ENCODE data around the gene LY6G6C.

The LY6G6C gene

GRCh38 chr6:31725502-31726350 lies 4.2 kb upstream of the LY6G6C start:
- peaks cover 35% of the 10 kb centered on the region for H3K4me1 ChIP-seq (ENCODE audit: insufficient read depth, low read length, severe bottlenecking)
- 0 out of 2 replicates have a peak, but pooled peaks cover under 1% of the 10 kb centered on the region for H3K27me3 ChIP-seq (ENCODE audit: insufficient read depth, low read length)
- no peak overlapping the region for H3K9ac ChIP-seq (ENCODE audit: low read length)
- no peaks in the 10 kb centered on the region for H3K9me2 ChIP-seq (ENCODE audit: low read depth, low read length)
- no peak overlapping the region for H3K27ac ChIP-seq (ENCODE audit: low read depth, low read length, poor library complexity, severe bottlenecking)
- no peak overlapping the region for H3K4me3 ChIP-seq (ENCODE audit: low read depth, low read length, poor library complexity, severe bottlenecking)
- H4K20me1 ChIP-seq (ENCODE audit: insufficient read depth, low read length), result no peaks in the 10 kb centered on the region
- peaks cover 11% of the 10 kb centered on the region for H3F3A ChIP-seq (ENCODE audit: insufficient read depth, low read length)
- H3K4me2 ChIP-seq (ENCODE audit: low read length), result no peak overlapping the region
- H2AFZ ChIP-seq (ENCODE audit: low read length), result no peak overlapping the region
- no peak for TF ChIP-seq CTCF (IDR thresholded peaks at IDR 0.05; ENCODE audit: low read length)
- no peak for TF ChIP-seq EZH2 (IDR thresholded peaks at IDR 0.05; ENCODE audit: borderline replicate concordance, low read length)
- H3K9me3 ChIP-seq (ENCODE audit: low read length), result no peaks in the 10 kb centered on the region
- no peaks in the 10 kb centered on the region for H3K79me2 ChIP-seq (ENCODE audit: insufficient read depth, low read length)
- peaks cover 13% of the 10 kb centered on the region for H3K36me3 ChIP-seq (ENCODE audit: insufficient read depth, low read length)

- H3K4me3 ChIP-seq (ENCODE audit: low read depth, low read length, poor library complexity, severe bottlenecking), result no peak overlapping the region
- H3K27ac ChIP-seq (ENCODE audit: low read depth, low read length, poor library complexity, severe bottlenecking), result no peak overlapping the region
Measured at GRCh38 chr6:31723980-31724691, 2.6 kb upstream of the LY6G6C start.

More at GRCh38 chr6:31723980-31724691, 2.6 kb upstream of the LY6G6C start:
- Histone ChIP-seq H3K9me2 (ENCODE audit: low read depth, low read length) (no peaks in the 10 kb centered on the region), H3K9me3 (ENCODE audit: low read length) (no peaks in the 10 kb centered on the region), H3K4me1 (ENCODE audit: insufficient read depth, low read length, severe bottlenecking) (peaks cover 28% of the 10 kb centered on the region), H3K4me2 (ENCODE audit: low read length) (no peak overlapping the region), H3K9ac (ENCODE audit: low read length) (no peak overlapping the region), H3K36me3 (ENCODE audit: insufficient read depth, low read length) (peaks cover 8% of the 10 kb centered on the region; the same call in 1 of the 2 replicates), H2AFZ (ENCODE audit: low read length) (no peak overlapping the region), H3K79me2 (ENCODE audit: insufficient read depth, low read length) (no peaks in the 10 kb centered on the region), H4K20me1 (ENCODE audit: insufficient read depth, low read length) (no peaks in the 10 kb centered on the region), H3K27me3 (ENCODE audit: insufficient read depth, low read length) (0 out of 2 replicates have a peak, but pooled peaks cover 3% of the 10 kb centered on the region), H3F3A (ENCODE audit: insufficient read depth, low read length) (peaks cover 5% of the 10 kb centered on the region; the same call in 1 of the 2 replicates)
- TF ChIP-seq EZH2 (IDR thresholded peaks at IDR 0.05; ENCODE audit: borderline replicate concordance, low read length) (no peak), CTCF (IDR thresholded peaks at IDR 0.05; ENCODE audit: low read length) (no peak)
